ENCODE results near the gene PPM1B. TPM values are rescaled to one million over a fixed set of nuclear protein-coding genes. Genes with fewer than 3 reads are reported as not detected.
"Not testable (repeated sequence)": the region's sequence is repeated elsewhere in the genome, so short reads cannot be mapped to it uniquely, and the experiment has no call there.

The PPM1B gene
- total and polyA plus RNA-seq, 8 donors: 11.7 to 122 (median 28.9) TPM

DNA sequence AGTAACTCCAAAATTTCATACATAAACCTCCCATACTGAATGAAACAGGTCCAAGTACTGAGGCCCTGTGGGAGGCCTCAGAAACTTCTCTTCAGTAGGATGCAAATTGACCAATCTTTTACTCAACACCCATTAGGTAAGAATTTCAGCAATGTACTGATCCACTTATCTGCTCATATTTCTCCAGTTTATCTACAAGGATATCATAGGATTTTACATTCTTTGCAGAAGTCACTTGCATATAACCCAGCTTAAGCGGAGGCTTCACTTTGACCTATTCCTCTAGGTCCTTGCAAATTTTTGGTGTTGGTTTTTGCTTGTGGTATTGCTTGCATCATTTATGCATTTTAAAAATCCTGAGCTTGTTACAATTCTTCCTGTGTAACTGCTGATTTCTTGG, 77.8 kb downstream of the PPM1B start:
- intact Hi-C loops (cut with DNase I; ENCODE audit: low total_unique reads): no loop called here
- DNase-seq: no peak
- Histone ChIP-seq H3K4me1 (peaks cover 4 to 30% (median 17%) of the 10 kb centered on the region in 4 donors), H3K4me3 (no peak overlapping the region), H3K27ac (peak overlapping the region in 3 of 5 donors; percentile 72 to 79 (median 77)), H3K36me3 (no peaks in the 10 kb centered on the region), H3K9me3 (no peaks in the 10 kb centered on the region), H3K27me3 (no peaks in the 10 kb centered on the region)
- no peak for TF ChIP-seq EP300 (IDR thresholded peaks at IDR 0.05)
- no peak for TF ChIP-seq POLR2A (IDR thresholded peaks at IDR 0.05)
- TF ChIP-seq CTCF (IDR thresholded peaks at IDR 0.05): no peak
- 86 to 98% (median 90%) methylated on average over 1 of the region's 1 CpG for WGBS, 5 donors

DNA sequence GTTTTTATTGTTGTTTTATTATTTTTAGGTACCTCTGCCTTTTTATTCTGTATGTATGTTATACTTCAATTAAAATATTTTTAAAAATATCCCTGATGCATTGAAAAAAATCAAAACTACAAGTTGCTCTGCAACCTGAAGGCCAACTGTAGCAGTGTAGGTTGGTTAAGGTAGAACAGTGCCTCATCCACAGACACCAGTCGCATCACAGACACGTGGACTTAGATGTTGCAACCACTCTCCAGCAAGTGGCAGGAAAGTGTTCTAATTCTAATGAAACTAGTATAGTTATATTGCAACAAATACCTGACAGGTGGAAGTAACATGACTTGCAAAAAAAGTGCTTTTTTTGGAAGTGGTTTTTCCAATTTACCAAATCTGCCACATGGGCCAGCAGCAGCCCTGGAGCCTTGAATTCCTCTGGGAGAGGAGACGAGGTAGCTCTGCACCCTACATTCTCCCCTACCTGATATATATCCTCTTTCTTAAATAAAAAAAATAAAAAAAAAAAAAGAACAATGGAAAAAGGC, 78.2 kb downstream of the PPM1B start:
- no peak overlapping the region for H3K27ac ChIP-seq
- TF ChIP-seq CTCF (IDR thresholded peaks at IDR 0.05) (no peak), EP300 (IDR thresholded peaks at IDR 0.05) (no peak), POLR2AphosphoS5 (IDR thresholded peaks at IDR 0.05) (no peak), POLR2A (IDR thresholded peaks at IDR 0.05) (no peak)
- WGBS, 5 donors: 83 to 92% (median 90%) methylated on average over 3 of the region's 3 CpGs
- intact Hi-C loops (cut with DNase I; ENCODE audit: low total_unique reads): no loop called here
- peaks cover 0 to 1% (median 0%) of the 10 kb centered on the region in 4 donors for H3K9me3 ChIP-seq
- no peak overlapping the region for H3K4me3 ChIP-seq
- no peaks in the 10 kb centered on the region for H3K27me3 ChIP-seq
- DNase-seq: no peak
- H3K4me1 ChIP-seq: peaks cover 4 to 30% (median 17%) of the 10 kb centered on the region in 4 donors
- no peaks in the 10 kb centered on the region for H3K36me3 ChIP-seq

- DNase-seq: peak in 1 of 2 donors; percentile 8
- TF ChIP-seq CTCF (IDR thresholded peaks at IDR 0.05) (no peak), POLR2A (IDR thresholded peaks at IDR 0.05) (no peak), POLR2AphosphoS5 (IDR thresholded peaks at IDR 0.05) (no peak), EP300 (IDR thresholded peaks at IDR 0.05) (no peak)
- peaks cover 4 to 30% (median 17%) of the 10 kb centered on the region in 4 donors for H3K4me1 ChIP-seq
- no peaks in the 10 kb centered on the region for H3K36me3 ChIP-seq
- H3K4me3 ChIP-seq: no peak overlapping the region
- WGBS, 5 donors: 92 to 94% (median 93%) methylated on average over 3 of the region's 3 CpGs
- H3K27me3 ChIP-seq: no peaks in the 10 kb centered on the region
- intact Hi-C loops (cut with DNase I; ENCODE audit: low total_unique reads): no loop called here
- H3K27ac ChIP-seq: no peak overlapping the region
- H3K9me3 ChIP-seq: peaks cover 0 to 12% (median 5%) of the 10 kb centered on the region in 4 donors
Observed at GRCh38 chr2:44247924-44248323, 79.2 kb downstream of the PPM1B start.

GRCh38 chr2:44249269-44249668, 80.6 kb downstream of the PPM1B start:
- H3K27me3 ChIP-seq; H3K4me3 ChIP-seq; H3K36me3 ChIP-seq; intact Hi-C loops (cut with DNase I; ENCODE audit: low total_unique reads); H3K27ac ChIP-seq; DNase-seq: not testable (repeated sequence)
- peaks cover 0 to 13% (median 6%) of the 10 kb centered on the region in 4 donors for H3K9me3 ChIP-seq
- WGBS, 5 donors: 92 to 96% (median 95%) methylated on average over 6 of the region's 6 CpGs
- H3K4me1 ChIP-seq: peaks cover 3 to 23% (median 12%) of the 10 kb centered on the region in 4 donors

DNA sequence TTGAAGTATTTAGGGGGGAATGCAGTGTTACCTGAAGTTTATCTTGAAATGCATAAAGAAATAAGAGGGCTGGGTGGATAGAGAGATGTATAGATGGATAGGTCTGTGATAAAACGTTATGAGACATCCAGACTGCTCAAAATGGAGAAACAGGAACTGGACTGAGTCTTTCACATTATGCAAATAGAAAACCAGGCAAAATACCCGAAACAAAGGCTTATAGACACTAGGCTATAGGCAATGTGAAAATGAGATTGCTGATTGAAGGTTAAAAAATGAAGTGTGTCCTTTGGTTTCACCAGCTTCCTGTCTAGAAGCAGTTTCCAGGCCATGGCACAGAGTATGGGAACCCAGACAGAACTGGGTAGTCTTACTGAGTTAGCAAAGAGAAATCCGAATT, 81.7 kb downstream of the PPM1B start:
- no peak for DNase-seq
- H3K27me3 ChIP-seq: no peaks in the 10 kb centered on the region
- no peak for TF ChIP-seq POLR2A (IDR thresholded peaks at IDR 0.05)
- TF ChIP-seq EP300 (IDR thresholded peaks at IDR 0.05): no peak
- TF ChIP-seq POLR2AphosphoS5 (IDR thresholded peaks at IDR 0.05): no peak
- TF ChIP-seq CTCF (IDR thresholded peaks at IDR 0.05): no peak
- peaks cover 0 to 13% (median 6%) of the 10 kb centered on the region in 4 donors for H3K9me3 ChIP-seq
- intact Hi-C loops (cut with DNase I; ENCODE audit: low total_unique reads): no loop called here
- 64 to 85% (median 71%) methylated on average over 3 of the region's 3 CpGs for WGBS, 5 donors
- peaks cover 0 to 12% (median 4%) of the 10 kb centered on the region in 4 donors for H3K4me1 ChIP-seq
- H3K36me3 ChIP-seq: no peaks in the 10 kb centered on the region
- no peak overlapping the region for H3K4me3 ChIP-seq
- H3K27ac ChIP-seq: no peak overlapping the region

All from stomach (tissue), 9 donors.